Prostate gland (tissue), 2 donors: ENCODE results near the gene KMT5B.

Experiments used
- POLR2A ChIP-seq: fragments of 450-650 bp; IDR thresholded peaks from one replicate; pipeline ENCODE4 v1.6.1; 2016; ENCODE audit warnings: antibody characterized with exemption, mild to moderate bottlenecking
- POLR2AphosphoS5 ChIP-seq: sonication (generic); formaldehyde crosslinking; IDR thresholded peaks from one replicate; pipeline ENCODE4 v1.6.1; 2017; ENCODE audit warnings: antibody characterized with exemption
- TF ChIP-seq, protein P1 (sequence below), 4 experiments: fragments of 200-600 bp in 2 of 4; fragments of 450-650 bp in 2 of 4; sonication (generic) in 2 of 4; IDR thresholded peaks; 1 replicate in 3 of 4; 2 replicates in 1 of 4; pipeline ENCODE4 v1.5.1; 2016 to 2019; ENCODE audit warnings: antibody characterized with exemption in 4 of 4, mild to moderate bottlenecking in 2 of 4, moderate library complexity in 2 of 4

DNA sequence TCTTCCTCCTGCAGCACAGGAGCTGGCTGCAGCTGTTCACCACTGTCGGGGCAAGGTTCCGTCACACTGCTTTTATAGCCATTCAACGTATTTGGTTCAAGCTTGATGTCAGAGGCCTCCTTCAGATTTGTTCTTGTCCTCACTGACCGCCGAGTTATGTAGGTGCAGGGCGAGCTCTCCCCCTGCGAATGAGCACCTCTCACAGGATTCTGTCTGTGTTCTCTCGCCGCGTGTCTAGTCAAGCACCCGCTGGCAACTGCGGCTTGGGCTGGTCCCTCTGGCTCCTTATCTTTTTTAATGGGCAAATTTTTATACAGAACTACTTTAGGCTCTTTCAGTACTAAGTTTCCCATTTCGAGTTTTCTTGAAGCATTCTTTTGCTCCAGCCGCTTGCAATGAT lies 54.5 kb downstream of the KMT5B start:
- TF ChIP-seq, protein P1, sequence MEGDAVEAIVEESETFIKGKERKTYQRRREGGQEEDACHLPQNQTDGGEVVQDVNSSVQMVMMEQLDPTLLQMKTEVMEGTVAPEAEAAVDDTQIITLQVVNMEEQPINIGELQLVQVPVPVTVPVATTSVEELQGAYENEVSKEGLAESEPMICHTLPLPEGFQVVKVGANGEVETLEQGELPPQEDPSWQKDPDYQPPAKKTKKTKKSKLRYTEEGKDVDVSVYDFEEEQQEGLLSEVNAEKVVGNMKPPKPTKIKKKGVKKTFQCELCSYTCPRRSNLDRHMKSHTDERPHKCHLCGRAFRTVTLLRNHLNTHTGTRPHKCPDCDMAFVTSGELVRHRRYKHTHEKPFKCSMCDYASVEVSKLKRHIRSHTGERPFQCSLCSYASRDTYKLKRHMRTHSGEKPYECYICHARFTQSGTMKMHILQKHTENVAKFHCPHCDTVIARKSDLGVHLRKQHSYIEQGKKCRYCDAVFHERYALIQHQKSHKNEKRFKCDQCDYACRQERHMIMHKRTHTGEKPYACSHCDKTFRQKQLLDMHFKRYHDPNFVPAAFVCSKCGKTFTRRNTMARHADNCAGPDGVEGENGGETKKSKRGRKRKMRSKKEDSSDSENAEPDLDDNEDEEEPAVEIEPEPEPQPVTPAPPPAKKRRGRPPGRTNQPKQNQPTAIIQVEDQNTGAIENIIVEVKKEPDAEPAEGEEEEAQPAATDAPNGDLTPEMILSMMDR (IDR thresholded peaks at IDR 0.05): no peak
- TF ChIP-seq POLR2A (no peak), POLR2AphosphoS5 (no peak)
